Activated CD4-positive, alpha-beta T cell treated with anti-CD3 and anti-CD28 coated beads, Interleukin-2, amount 50 U/mL, for 48 hours (primary cell): ENCODE measurements around the gene PRR23A.
"Not testable (repeated sequence)": the region's sequence is repeated elsewhere in the genome, so short reads cannot be mapped to it uniquely, and the experiment has no call there.

ENCODE experiments used
- DNase-seq, 2 experiments: peaks; one replicate each; pipeline ENCODE4 v3.0.0-alpha.2; 2020

The PRR23A gene

DNA sequence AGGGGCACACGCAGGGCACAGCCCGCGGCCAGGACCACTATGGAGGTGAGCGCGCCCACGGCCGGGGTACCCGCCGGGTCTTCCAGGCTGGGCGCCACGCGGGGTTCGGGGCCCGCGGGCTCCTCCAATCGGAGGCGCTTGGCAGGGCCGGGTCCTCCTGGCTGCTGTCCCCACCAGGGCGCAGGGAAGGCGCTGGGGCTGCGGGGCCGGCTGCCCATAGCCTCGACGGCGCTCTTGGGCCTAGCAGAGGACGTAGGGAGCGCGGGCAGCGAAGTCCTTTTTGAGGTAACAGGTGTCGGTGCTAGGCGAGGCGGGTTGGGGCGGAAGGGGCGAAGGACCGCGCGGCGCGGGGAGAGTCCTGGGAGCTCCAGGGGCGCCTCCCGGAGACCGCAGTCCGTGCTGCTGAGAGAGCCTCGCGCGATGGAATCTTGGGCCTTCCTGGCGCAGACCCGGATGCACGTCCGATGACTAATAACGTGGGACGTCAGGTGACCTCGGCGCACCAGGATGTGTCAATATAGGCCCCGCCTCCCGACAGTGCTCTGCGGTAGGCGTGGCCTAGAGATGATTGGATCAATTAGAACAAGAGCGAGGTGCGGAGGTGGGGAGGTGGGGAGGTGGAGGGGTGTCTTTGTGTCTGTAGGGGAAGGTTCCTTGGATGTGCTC is at the start of gene PRR23A:
Gene PRR23A, minus strand, starts transcription at position 218 of the 666 bp plus-strand sequence. Its CDS starts 0 bp downstream, at position 218.
- DNase-seq = no peak

- DNase-seq = no peak
Measured at GRCh38 chr3:139052802-139053600, 46.9 kb upstream of the PRR23A start.

DNA sequence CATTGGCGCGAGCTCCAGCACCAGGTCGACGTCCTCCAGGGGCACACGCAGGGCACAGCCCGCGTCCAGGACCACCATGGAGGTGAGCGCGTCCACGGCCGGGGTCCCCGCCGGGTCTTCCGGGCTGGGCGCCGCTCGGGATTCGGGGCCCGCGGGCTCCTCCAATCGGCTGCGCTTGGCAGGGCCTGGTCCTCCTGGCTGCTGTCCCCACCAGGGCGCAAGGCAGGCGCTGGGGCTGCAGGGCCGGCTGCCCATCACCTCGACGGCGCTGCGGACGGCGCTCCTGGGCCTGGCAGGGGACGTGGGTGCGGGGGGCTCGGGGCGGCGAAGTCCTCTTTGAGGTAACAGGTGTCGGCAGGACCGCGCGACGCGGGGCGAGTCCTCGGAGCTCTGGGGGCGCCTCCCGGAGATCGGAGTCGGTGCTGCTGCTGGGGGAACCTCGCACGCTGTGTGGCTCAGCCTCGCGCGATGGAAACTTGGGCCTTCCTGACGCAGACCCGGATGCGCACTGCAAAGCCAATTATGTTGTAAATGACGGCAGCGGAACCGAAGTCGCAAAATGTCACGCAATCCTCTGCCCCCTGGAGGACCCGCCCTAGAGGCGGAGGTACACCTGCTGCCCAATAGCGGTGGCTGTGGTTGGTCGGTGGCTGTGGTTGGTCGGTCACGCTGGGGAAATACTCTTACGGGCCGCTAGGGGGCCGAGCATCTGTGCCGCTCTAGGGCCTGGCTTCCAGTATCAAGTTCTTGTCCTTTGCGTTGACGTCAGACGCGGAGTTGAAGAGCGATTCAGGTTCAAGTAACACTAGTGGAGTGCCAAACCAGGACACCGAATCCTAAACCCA is 38.5 kb upstream of the PRR23A start, which contains the start of gene PRR23C:
Gene PRR23C, minus strand, starts transcription at position 527 of the 845 bp plus-strand sequence. Its CDS starts 272 bp downstream, at position 255.
- no peak for DNase-seq

- DNase-seq = no peak
Measured at GRCh38 chr3:139043554-139044365, 37.7 kb upstream of the PRR23A start.

- no peak for DNase-seq
Measured at GRCh38 chr3:139037478-139037877, 31.4 kb upstream of the PRR23A start.

- DNase-seq = no peak
Measured at GRCh38 chr3:139032326-139033002, 26.4 kb upstream of the PRR23A start.

DNA sequence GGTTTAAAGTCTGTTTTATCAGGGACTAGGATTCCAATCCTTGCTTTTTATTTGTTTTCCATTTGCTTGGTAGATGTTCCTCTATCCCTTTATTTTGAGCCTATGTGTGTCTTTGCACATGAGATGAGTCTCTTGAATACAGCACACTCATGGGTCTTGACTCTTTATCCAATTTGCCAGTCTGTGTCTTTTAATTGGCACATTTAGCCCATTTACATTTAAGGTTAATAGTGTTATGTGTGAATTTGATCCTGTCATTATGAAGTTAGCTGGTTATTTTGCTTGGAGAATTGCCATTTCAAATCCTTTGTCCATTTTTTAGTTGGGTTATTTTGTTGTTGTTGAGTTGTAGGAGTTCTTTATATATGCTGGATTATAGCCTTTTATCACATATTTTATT is 24.5 kb upstream of the PRR23A start:
- DNase-seq = not testable (repeated sequence)

DNA sequence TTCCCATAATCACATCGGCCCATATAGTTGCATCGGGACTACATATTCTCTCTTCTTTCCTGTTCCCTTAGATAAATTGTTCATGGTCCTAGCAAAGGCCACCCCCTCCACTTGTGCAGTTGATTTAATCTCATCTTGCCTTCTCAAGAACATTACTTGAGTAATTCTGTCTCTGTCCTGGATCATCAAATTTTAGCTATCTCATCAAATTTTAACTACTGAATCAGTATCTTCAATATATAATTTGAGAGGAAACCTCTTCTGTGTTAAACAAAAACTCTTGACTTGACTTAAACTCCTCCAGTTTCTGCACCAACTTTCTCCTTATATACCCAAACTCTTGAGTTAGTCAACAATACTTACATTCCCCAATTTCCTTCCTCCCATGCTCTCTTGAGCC is 18.9 kb upstream of the PRR23A start:
- no peak for DNase-seq

- no peak for DNase-seq
Measured at GRCh38 chr3:139020868-139021234, 14.8 kb upstream of the PRR23A start, which contains the start of gene PRR23B. Gene PRR23B (minus strand): TSS chr3:139020926. CDS start chr3:139020661, 265 bp downstream.

- DNase-seq = no peak
Measured at GRCh38 chr3:139020036-139020867, 14.2 kb upstream of the PRR23A start.

GRCh38 chr3:139016430-139017048 is 10.5 kb upstream of the PRR23A start:
- DNase-seq = no peak

GRCh38 chr3:139005356-139005993 is 593 bp downstream of the PRR23A start:
- DNase-seq = no peak

DNA sequence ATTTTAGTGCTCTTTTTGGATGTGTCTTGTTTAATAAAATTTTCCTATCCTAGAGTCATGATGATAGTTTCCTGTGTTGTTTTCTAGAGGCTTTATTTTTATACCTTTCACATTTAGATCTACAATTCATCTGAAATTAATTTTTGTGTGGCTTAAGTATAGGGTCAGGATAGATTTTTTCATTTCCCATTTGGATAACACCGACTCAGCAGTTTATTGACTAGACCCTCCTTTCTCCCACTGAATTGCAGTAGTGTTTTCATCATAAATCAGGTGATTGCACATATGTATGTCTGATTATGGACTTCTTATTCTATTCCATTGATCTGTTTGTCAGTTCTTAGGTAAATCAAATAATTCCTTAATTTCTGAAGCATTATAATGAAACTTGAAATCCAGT is 10.4 kb downstream of the PRR23A start:
- DNase-seq = no peak

- no peak for DNase-seq
Measured at GRCh38 chr3:138987181-138987580, 18.9 kb downstream of the PRR23A start.

DNA sequence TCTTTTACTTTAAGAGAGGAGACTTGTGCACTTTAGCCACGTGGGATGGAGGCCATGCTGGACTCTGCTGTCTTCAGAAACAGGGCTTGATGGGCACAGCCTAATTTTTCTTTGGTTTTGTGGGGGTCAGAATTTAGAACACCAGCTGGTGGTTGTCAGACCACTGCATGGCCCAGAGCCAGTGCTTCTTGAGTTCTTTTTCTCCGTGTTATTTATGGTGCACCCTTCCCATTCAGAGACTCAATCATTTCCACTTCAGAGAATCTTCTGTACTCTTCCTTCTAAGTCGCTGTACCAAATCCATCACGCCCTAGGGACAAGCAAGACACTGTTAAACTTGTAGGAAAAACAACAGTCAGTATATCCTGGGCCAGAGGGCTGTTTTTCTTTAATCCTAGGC is 20.1 kb downstream of the PRR23A start:
- DNase-seq = no peak

DNA sequence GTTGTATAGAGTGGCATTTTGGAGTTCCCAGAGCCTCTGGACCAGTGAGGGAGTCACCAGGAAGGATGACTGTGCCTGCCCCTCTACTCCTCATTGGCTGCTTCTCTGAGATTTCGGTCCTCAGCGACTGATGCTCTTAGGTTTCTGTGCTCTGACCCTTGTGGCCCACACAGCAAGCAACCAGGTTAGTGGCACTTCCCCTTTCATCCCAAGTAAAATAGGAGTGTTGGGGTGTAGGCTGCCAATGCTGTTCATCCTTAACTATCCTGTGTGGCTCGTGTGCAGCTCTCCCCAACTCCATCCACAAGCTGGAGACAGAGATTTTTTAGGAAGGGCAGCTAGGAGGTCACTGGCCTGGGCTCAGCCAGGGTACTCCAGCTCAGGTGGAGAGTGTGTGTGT is 21.3 kb downstream of the PRR23A start:
- no peak for DNase-seq

GRCh38 chr3:138976047-138976446 is 30.0 kb downstream of the PRR23A start:
- DNase-seq = no peak

DNA sequence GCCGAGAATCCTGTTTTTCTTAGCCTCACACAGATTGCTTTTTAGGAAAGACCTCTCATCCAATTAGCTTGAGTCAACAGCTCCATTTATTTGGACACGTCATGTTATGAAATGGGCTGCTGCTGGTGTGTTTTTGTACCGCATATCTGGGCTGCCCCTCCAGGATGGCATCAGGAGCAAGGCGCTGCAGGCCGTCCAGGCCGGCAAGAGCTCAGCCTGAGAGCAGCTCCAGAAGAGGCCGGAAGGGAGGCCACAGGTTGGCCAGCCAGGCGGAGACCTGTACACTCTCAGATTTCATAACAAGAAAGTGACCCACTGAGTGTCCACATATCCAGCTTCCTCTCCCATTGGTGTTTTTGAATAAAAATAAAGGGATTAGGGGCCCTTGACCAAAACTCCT is 30.7 kb downstream of the PRR23A start:
- DNase-seq = no peak

GRCh38 chr3:138974462-138974861 is 31.6 kb downstream of the PRR23A start:
- no peak for DNase-seq

GRCh38 chr3:138972941-138973340 is 33.1 kb downstream of the PRR23A start:
- no peak for DNase-seq
